Measurements from ENCODE around the gene L3MBTL4. TPM values are rescaled to one million over a fixed set of nuclear protein-coding genes. Genes with fewer than 3 reads are reported as not detected.

Gene L3MBTL4
- total RNA-seq, 2 experiments from 2014 or later, result 0.19 to 0.47 TPM

GRCh38 chr18:6211174-6211504, 203.6 kb downstream of the L3MBTL4 start:
- H3K36me3 ChIP-seq (ENCODE audit: insufficient read depth, low read length), result no peaks in the 10 kb centered on the region
- no peak overlapping the region for H3K4me3 Mint-ChIP-seq
- no peak overlapping the region for H3K27ac Mint-ChIP-seq
- intact Hi-C loops (cut with DNase I, micrococcal nuclease), result no loop called here
- H3K36me3 Mint-ChIP-seq (ENCODE audit: low read depth), result no peaks in the 10 kb centered on the region
- no peak overlapping the region for H3K4me3 ChIP-seq (ENCODE audit: low read length)
- no peaks in the 10 kb centered on the region for H3K27me3 ChIP-seq (ENCODE audit: control insufficient read depth in 1 of 2, insufficient read depth in 2 of 2, low read length in 2 of 2)
- H3K27ac ChIP-seq (ENCODE audit: low read depth in 1 of 2, low read length in 2 of 2), result no peak overlapping the region
- POLR2A ChIA-PET, result no interaction called here
- H3K9me3 Mint-ChIP-seq, result no peaks in the 10 kb centered on the region
- ATAC-seq (ENCODE audit: poor library complexity) (no peak), DNase-seq (no peak)
- H3K27me3 Mint-ChIP-seq, result no peaks in the 10 kb centered on the region
- H3K9me3 ChIP-seq (ENCODE audit: control insufficient read depth in 1 of 2, insufficient read depth in 1 of 2, low read length in 2 of 2), result no peaks in the 10 kb centered on the region
- TF ChIP-seq CTCF (IDR thresholded peaks at IDR 0.05), result no peak
- CTCF ChIA-PET, result no interaction called here
- H3K4me1 Mint-ChIP-seq (ENCODE audit: low read depth), result no peaks in the 10 kb centered on the region
- H3K4me1 ChIP-seq (ENCODE audit: insufficient read depth, low read length), result no peaks in the 10 kb centered on the region

GRCh38 chr18:6210349-6211173, 204.2 kb downstream of the L3MBTL4 start:
- H3K27ac Mint-ChIP-seq, result no peak overlapping the region
- Histone ChIP-seq H3K4me1 (ENCODE audit: insufficient read depth, low read length) (no peaks in the 10 kb centered on the region), H3K9me3 (ENCODE audit: control insufficient read depth in 1 of 2, insufficient read depth in 1 of 2, low read length in 2 of 2) (no peaks in the 10 kb centered on the region), H3K4me3 (ENCODE audit: low read length) (no peak overlapping the region), H3K36me3 (ENCODE audit: insufficient read depth, low read length) (no peaks in the 10 kb centered on the region), H3K27me3 (ENCODE audit: control insufficient read depth in 1 of 2, insufficient read depth in 2 of 2, low read length in 2 of 2) (no peaks in the 10 kb centered on the region), H3K27ac (ENCODE audit: low read depth in 1 of 2, low read length in 2 of 2) (no peak overlapping the region)
- intact Hi-C loops (cut with DNase I, micrococcal nuclease), result no loop called here
- ATAC-seq (ENCODE audit: poor library complexity), result no peak
- ChIA-PET CTCF (no interaction called here), POLR2A (no interaction called here)
- no peak for DNase-seq
- H3K36me3 Mint-ChIP-seq (ENCODE audit: low read depth), result no peaks in the 10 kb centered on the region
- H3K27me3 Mint-ChIP-seq, result no peaks in the 10 kb centered on the region
- no peaks in the 10 kb centered on the region for H3K9me3 Mint-ChIP-seq
- H3K4me1 Mint-ChIP-seq (ENCODE audit: low read depth), result no peaks in the 10 kb centered on the region
- H3K4me3 Mint-ChIP-seq, result no peak overlapping the region
- TF ChIP-seq CTCF (IDR thresholded peaks at IDR 0.05), result no peak

GRCh38 chr18:6207941-6208340, 206.8 kb downstream of the L3MBTL4 start:
- Mint-ChIP-seq H3K27me3 (no peaks in the 10 kb centered on the region), H3K9me3 (no peaks in the 10 kb centered on the region), H3K4me3 (no peak overlapping the region), H3K4me1 (ENCODE audit: low read depth) (no peaks in the 10 kb centered on the region), H3K27ac (no peak overlapping the region), H3K36me3 (ENCODE audit: low read depth) (no peaks in the 10 kb centered on the region)
- peaks cover 0 to 7% of the 10 kb centered on the region in 2 experiments for H3K9me3 ChIP-seq (ENCODE audit: control insufficient read depth in 1 of 2, insufficient read depth in 1 of 2, low read length in 2 of 2)
- H3K27me3 ChIP-seq (ENCODE audit: control insufficient read depth in 1 of 2, insufficient read depth in 2 of 2, low read length in 2 of 2), result no peaks in the 10 kb centered on the region
- no peaks in the 10 kb centered on the region for H3K36me3 ChIP-seq (ENCODE audit: insufficient read depth, low read length)
- no peak for TF ChIP-seq CTCF (IDR thresholded peaks at IDR 0.05)
- DNase-seq (no peak), ATAC-seq (ENCODE audit: poor library complexity) (no peak)
- ChIA-PET POLR2A (no interaction called here), CTCF (no interaction called here)
- H3K4me3 ChIP-seq (ENCODE audit: low read length), result no peak overlapping the region
- H3K4me1 ChIP-seq (ENCODE audit: insufficient read depth, low read length), result no peaks in the 10 kb centered on the region
- no peak overlapping the region for H3K27ac ChIP-seq (ENCODE audit: low read depth in 1 of 2, low read length in 2 of 2)
- intact Hi-C loops (cut with DNase I, micrococcal nuclease), result no loop called here
